Measurements from ENCODE around the gene HS6ST2. TPM values are rescaled to one million over a fixed set of nuclear protein-coding genes. Genes with fewer than 3 reads are reported as not detected.

HS6ST2 gene
- total RNA-seq, 4 donors from 2014 or later: under 0.01 to 0.66 (median 0.46) TPM

GRCh38 chrX:132740316-132741123 lies 217.9 kb downstream of the HS6ST2 start:
- Histone ChIP-seq H3K4me1 (no peaks in the 10 kb centered on the region), H3K4me3 (no peak overlapping the region), H3K9me3 (no peaks in the 10 kb centered on the region), H3K36me3 (no peaks in the 10 kb centered on the region), H3K27ac (no peak overlapping the region), H3K27me3 (peaks cover 0 to 29% of the 10 kb centered on the region in 2 donors)
- no peak for TF ChIP-seq EP300 (IDR thresholded peaks at IDR 0.05)
- TF ChIP-seq, protein P1, sequence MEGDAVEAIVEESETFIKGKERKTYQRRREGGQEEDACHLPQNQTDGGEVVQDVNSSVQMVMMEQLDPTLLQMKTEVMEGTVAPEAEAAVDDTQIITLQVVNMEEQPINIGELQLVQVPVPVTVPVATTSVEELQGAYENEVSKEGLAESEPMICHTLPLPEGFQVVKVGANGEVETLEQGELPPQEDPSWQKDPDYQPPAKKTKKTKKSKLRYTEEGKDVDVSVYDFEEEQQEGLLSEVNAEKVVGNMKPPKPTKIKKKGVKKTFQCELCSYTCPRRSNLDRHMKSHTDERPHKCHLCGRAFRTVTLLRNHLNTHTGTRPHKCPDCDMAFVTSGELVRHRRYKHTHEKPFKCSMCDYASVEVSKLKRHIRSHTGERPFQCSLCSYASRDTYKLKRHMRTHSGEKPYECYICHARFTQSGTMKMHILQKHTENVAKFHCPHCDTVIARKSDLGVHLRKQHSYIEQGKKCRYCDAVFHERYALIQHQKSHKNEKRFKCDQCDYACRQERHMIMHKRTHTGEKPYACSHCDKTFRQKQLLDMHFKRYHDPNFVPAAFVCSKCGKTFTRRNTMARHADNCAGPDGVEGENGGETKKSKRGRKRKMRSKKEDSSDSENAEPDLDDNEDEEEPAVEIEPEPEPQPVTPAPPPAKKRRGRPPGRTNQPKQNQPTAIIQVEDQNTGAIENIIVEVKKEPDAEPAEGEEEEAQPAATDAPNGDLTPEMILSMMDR (IDR thresholded peaks at IDR 0.05): peak in 3 of 5 experiments; percentile 22 to 43 (median 29)
- 78 to 84% methylated on average over 3 of the region's 3 CpGs for WGBS, 2 donors
- no peak for DNase-seq (ENCODE audit: low spot score in 2 of 2)

DNA sequence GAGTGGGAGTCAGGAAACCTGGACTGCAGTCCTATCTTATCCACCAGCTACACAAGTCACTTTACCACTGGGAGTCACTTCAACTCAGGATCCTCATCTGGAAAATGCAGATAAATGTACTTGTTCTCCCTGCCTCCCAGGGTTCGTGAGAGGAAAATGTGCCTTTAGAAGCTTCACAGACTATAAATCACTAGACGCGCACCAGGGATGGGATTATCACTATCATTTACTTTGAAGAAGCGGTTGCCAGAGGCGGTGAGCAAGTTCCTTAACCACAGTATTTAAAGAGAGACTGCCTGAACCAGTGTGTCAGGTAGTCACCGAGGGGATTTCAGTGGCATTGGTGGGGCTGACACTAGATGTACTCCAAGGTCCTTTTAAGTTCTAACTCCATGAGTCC lies 219.5 kb downstream of the HS6ST2 start:
- DNase-seq (ENCODE audit: low spot score in 2 of 2): no peak
- no peaks in the 10 kb centered on the region for H3K36me3 ChIP-seq
- H3K27me3 ChIP-seq: peaks cover 0 to 29% of the 10 kb centered on the region in 2 donors
- H3K4me3 ChIP-seq: no peak overlapping the region
- H3K27ac ChIP-seq: no peak overlapping the region
- H3K9me3 ChIP-seq: no peaks in the 10 kb centered on the region
- WGBS, 2 donors: 78 to 85% methylated on average over 6 of the region's 6 CpGs
- no peaks in the 10 kb centered on the region for H3K4me1 ChIP-seq
- no peak for TF ChIP-seq POLR2A (IDR thresholded peaks at IDR 0.05)
- TF ChIP-seq, protein P1 (IDR thresholded peaks at IDR 0.05): no peak
- no peak for TF ChIP-seq EP300 (IDR thresholded peaks at IDR 0.05)

GRCh38 chrX:132737743-132738142 lies 220.7 kb downstream of the HS6ST2 start:
- Histone ChIP-seq H3K4me3 (no peak overlapping the region), H3K27me3 (peaks cover 0 to 35% of the 10 kb centered on the region in 2 donors), H3K4me1 (no peaks in the 10 kb centered on the region), H3K36me3 (no peaks in the 10 kb centered on the region), H3K27ac (no peak overlapping the region), H3K9me3 (no peaks in the 10 kb centered on the region)
- 40 to 49% methylated on average over 2 to 5 of the region's 5 CpGs for WGBS, 2 donors
- DNase-seq (ENCODE audit: low spot score in 2 of 2): no peak
- TF ChIP-seq, protein P1 (IDR thresholded peaks at IDR 0.05): no peak
- TF ChIP-seq EP300 (IDR thresholded peaks at IDR 0.05): no peak
- TF ChIP-seq POLR2A (IDR thresholded peaks at IDR 0.05): no peak

GRCh38 chrX:132732236-132732635 lies 226.2 kb downstream of the HS6ST2 start:
- Histone ChIP-seq H3K4me1 (no peaks in the 10 kb centered on the region), H3K36me3 (no peaks in the 10 kb centered on the region), H3K27ac (no peak overlapping the region), H3K27me3 (peaks cover 0 to 16% of the 10 kb centered on the region in 2 donors), H3K4me3 (no peak overlapping the region), H3K9me3 (no peaks in the 10 kb centered on the region)
- WGBS, 2 donors: 60 to 100% methylated on average over 1 to 4 of the region's 4 CpGs
- no peak for TF ChIP-seq POLR2A (IDR thresholded peaks at IDR 0.05)
- TF ChIP-seq, protein P1 (IDR thresholded peaks at IDR 0.05): no peak
- TF ChIP-seq EP300 (IDR thresholded peaks at IDR 0.05): no peak
- no peak for DNase-seq (ENCODE audit: low spot score in 2 of 2)

DNA sequence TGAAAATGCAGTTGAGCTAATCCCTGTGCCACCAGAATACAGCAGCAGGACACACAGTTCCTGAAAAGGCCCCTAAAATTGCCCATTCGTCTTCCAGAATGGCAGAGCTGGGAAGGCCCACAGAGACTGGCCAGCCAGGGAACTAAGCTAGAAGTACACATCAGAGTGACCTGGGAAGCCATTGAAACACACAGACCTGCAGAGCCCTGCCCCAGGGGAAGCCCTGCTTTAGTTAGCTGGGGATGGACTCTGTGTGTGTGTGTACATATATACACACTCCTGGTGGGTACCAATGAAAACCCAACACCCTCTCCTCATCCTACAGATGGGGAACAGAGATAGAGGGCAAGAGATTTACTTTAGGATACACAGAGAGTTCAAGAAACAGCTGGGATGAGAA lies 227.7 kb downstream of the HS6ST2 start:
- no peak for DNase-seq (ENCODE audit: low spot score in 2 of 2)
- Histone ChIP-seq H3K27me3 (peaks cover 0 to 12% of the 10 kb centered on the region in 2 donors), H3K4me1 (no peaks in the 10 kb centered on the region), H3K36me3 (no peaks in the 10 kb centered on the region), H3K4me3 (no peak overlapping the region), H3K9me3 (no peaks in the 10 kb centered on the region), H3K27ac (no peak overlapping the region)
- no peak for TF ChIP-seq POLR2A (IDR thresholded peaks at IDR 0.05)
- no peak for TF ChIP-seq EP300 (IDR thresholded peaks at IDR 0.05)
- TF ChIP-seq, protein P1 (IDR thresholded peaks at IDR 0.05): no peak
- 57% methylated on average over 1 of the region's 1 CpG; no CpG with 5 or more reads in 1 of the 2 donors for WGBS, 2 donors

All from tibial nerve (tissue), 4 donors.